H9 (cell line): ENCODE measurements around the gene TRERF1. TPM values are rescaled to one million over a fixed set of nuclear protein-coding genes. Genes with fewer than 3 reads are reported as not detected.
"Not testable (repeated sequence)": the region's sequence is repeated elsewhere in the genome, so short reads cannot be mapped to it uniquely, and the experiment has no call there.

Experiments
- DNase-seq: peaks from one replicate; pipeline ENCODE4 v3.0.0-alpha.2; 2017
- H2AFZ ChIP-seq: one replicate; pipeline ENCODE4 v1.6.1; 2013; ENCODE audit warnings: mild to moderate bottlenecking, low read length, control low read depth, moderate library complexity
- H2AK5ac ChIP-seq: 2 replicates; pipeline ENCODE4 v1.6.1; 2013; ENCODE audit warnings: low read length, control low read depth, mixed read lengths; ENCODE audit not compliant: insufficient read length
- H2BK120ac ChIP-seq: one replicate; pipeline ENCODE4 v1.6.1; 2013; ENCODE audit warnings: low read depth, mild to moderate bottlenecking, low read length, control low read depth, inconsistent platforms; ENCODE audit not compliant: poor library complexity, severe bottlenecking
- H2BK12ac ChIP-seq: 2 replicates; pipeline ENCODE4 v1.6.1; 2013; ENCODE audit warnings: low read length, control low read depth, mixed read lengths, low read depth; ENCODE audit not compliant: insufficient read length
- H2BK15ac ChIP-seq: 2 replicates; pipeline ENCODE4 v1.6.1; 2013; ENCODE audit warnings: low read depth, low read length, control low read depth
- H2BK20ac ChIP-seq: one replicate; pipeline ENCODE4 v1.6.1; 2013; ENCODE audit warnings: low read depth, mild to moderate bottlenecking, low read length, control low read depth, inconsistent platforms; ENCODE audit not compliant: poor library complexity, severe bottlenecking
- H2BK5ac ChIP-seq: 2 replicates; pipeline ENCODE4 v1.6.1; 2013; ENCODE audit warnings: low read length, control low read depth, mixed read lengths; ENCODE audit not compliant: insufficient read length
- H3K14ac ChIP-seq: 2 replicates; pipeline ENCODE4 v1.6.1; 2013; ENCODE audit warnings: low read length, control low read depth; ENCODE audit not compliant: insufficient read depth
- H3K18ac ChIP-seq: 2 replicates; pipeline ENCODE4 v1.6.1; 2013; ENCODE audit warnings: low read depth, mild to moderate bottlenecking, mixed read lengths, low read length, control low read depth; ENCODE audit not compliant: insufficient read length
- H3K23ac ChIP-seq: 2 replicates; pipeline ENCODE4 v1.6.1; 2013; ENCODE audit warnings: low read length, control low read depth, mixed read lengths, low read depth; ENCODE audit not compliant: insufficient read length
- H3K23me2 ChIP-seq: 2 replicates; pipeline ENCODE4 v1.6.1; 2013; ENCODE audit warnings: low read depth, mild to moderate bottlenecking, mixed read lengths, low read length, control low read depth; ENCODE audit not compliant: insufficient read length, poor library complexity, severe bottlenecking
- H3K27ac ChIP-seq: 2 replicates; pipeline ENCODE4 v1.5.1; 2013; ENCODE audit warnings: low read length, control low read depth, mixed read lengths, low read depth; ENCODE audit not compliant: insufficient read length
- H3K27me3 ChIP-seq: 2 replicates; pipeline ENCODE4 v1.6.1; 2013; ENCODE audit warnings: low read length, control low read depth, inconsistent platforms; ENCODE audit not compliant: insufficient read depth
- H3K4ac ChIP-seq: 2 replicates; pipeline ENCODE4 v1.6.1; 2013; ENCODE audit warnings: low read depth, mild to moderate bottlenecking, control low read depth, inconsistent platforms, low read length, moderate library complexity
- H3K4me1 ChIP-seq: 2 replicates; pipeline ENCODE4 v1.6.1; 2013; ENCODE audit warnings: low read length, control low read depth, inconsistent platforms; ENCODE audit not compliant: insufficient read depth
- H3K4me2 ChIP-seq: 2 replicates; pipeline ENCODE4 v1.6.1; 2013; ENCODE audit warnings: low read length, control low read depth, mixed read lengths; ENCODE audit not compliant: insufficient read length, insufficient read depth
- H3K56ac ChIP-seq: 2 replicates; pipeline ENCODE4 v1.6.1; 2013; ENCODE audit warnings: low read depth, mild to moderate bottlenecking, mixed read lengths, low read length, control low read depth; ENCODE audit not compliant: insufficient read length
- H3K79me1 ChIP-seq: 2 replicates; pipeline ENCODE4 v1.6.1; 2013; ENCODE audit warnings: low read depth, mild to moderate bottlenecking, moderate library complexity, low read length, control low read depth, inconsistent platforms; ENCODE audit not compliant: insufficient read depth, poor library complexity, severe bottlenecking
- H3K79me2 ChIP-seq: 2 replicates; pipeline ENCODE4 v1.6.1; 2013; ENCODE audit warnings: low read length, control low read depth, inconsistent platforms; ENCODE audit not compliant: insufficient read depth
- H3K9ac ChIP-seq: 2 replicates; pipeline ENCODE4 v1.6.1; 2013; ENCODE audit warnings: low read length, control low read depth, mixed read lengths; ENCODE audit not compliant: insufficient read length; ENCODE audit errors: extremely low read depth
- H3K9me3 ChIP-seq: one replicate; pipeline ENCODE4 v1.6.1; 2013; ENCODE audit warnings: low read depth, low read length, inconsistent platforms; ENCODE audit not compliant: control insufficient read depth
- H3T11ph ChIP-seq: one replicate; pipeline ENCODE4 v1.6.1; 2013; ENCODE audit warnings: mild to moderate bottlenecking, low read length, control low read depth, inconsistent platforms
- H4K20me1 ChIP-seq: one replicate; pipeline ENCODE4 v1.6.1; 2013; ENCODE audit not compliant: control insufficient read depth, insufficient read length, insufficient read depth
- H4K5ac ChIP-seq: 2 replicates; pipeline ENCODE4 v1.6.1; 2013; ENCODE audit warnings: low read depth, mild to moderate bottlenecking, mixed read lengths, low read length, control low read depth; ENCODE audit not compliant: insufficient read length
- H4K8ac ChIP-seq: replicated peaks from 2 replicates; pipeline ENCODE4 v1.6.1; 2013; ENCODE audit warnings: low read length, control low read depth, mixed read lengths, low read depth; ENCODE audit not compliant: insufficient read length
- H4K91ac ChIP-seq: 2 replicates; pipeline ENCODE4 v1.6.1; 2013; ENCODE audit warnings: low read depth, mild to moderate bottlenecking, moderate library complexity, mixed read lengths, low read length, control low read depth; ENCODE audit not compliant: insufficient read length
- H3K27ac Mint-ChIP-seq, 3 experiments: 2 replicates in 2 of 3; 3 replicates in 1 of 3; pipeline ENCODE4 v1.8.0; 2020 to 2021; ENCODE audit warnings: mixed read lengths in 3 of 3, mild to moderate bottlenecking in 1 of 3, moderate library complexity in 1 of 3
- H3K27me3 Mint-ChIP-seq: 2 replicates; pipeline ENCODE4 v1.8.0; 2021; ENCODE audit warnings: low read depth, mild to moderate bottlenecking, moderate library complexity, mixed read lengths
- H3K36me3 Mint-ChIP-seq, 3 experiments: 2 replicates in 2 of 3; 3 replicates in 1 of 3; pipeline ENCODE4 v1.8.0; 2020 to 2021; ENCODE audit warnings: low read depth in 3 of 3, mixed read lengths in 3 of 3; ENCODE audit not compliant: insufficient read depth in 1 of 3
- H3K4me1 Mint-ChIP-seq, 2 experiments: 2 replicates each; pipeline ENCODE4 v1.8.0; 2020; ENCODE audit warnings: mixed read lengths in 2 of 2
- H3K4me3 Mint-ChIP-seq, 2 experiments: 2 replicates in 1 of 2; 3 replicates in 1 of 2; pipeline ENCODE4 v1.8.0; 2020 to 2021; ENCODE audit warnings: mild to moderate bottlenecking in 2 of 2, mixed read lengths in 2 of 2, moderate library complexity in 1 of 2
- H3K9me3 Mint-ChIP-seq, 2 experiments: 2 replicates in 1 of 2; 3 replicates in 1 of 2; pipeline ENCODE4 v1.8.0; 2020; ENCODE audit warnings: mild to moderate bottlenecking in 2 of 2, mixed read lengths in 2 of 2, moderate library complexity in 1 of 2
- WGBS: extraction: QIAGEN DNeasy Blood & Tissue Kit; methylation state at CpG from one replicate; pipeline ENCODE4 v1.1.7; 2013; ENCODE audit warnings: missing lambda C conversion rate, low lambda C conversion rate, mixed read lengths; ENCODE audit not compliant: insufficient read length; ENCODE audit errors: extremely low coverage; 5-methylcytosine and 5-hydroxymethylcytosine counted together
- total RNA-seq: library from RNA; stranded (reverse); gene quantifications from 2 replicates; pipeline ENCODE4 v1.2.1, GENCODE V29; 2021
- TF ChIP-seq, protein P1 (sequence below): fragments of 200-600 bp; sonication (generic); conservative IDR thresholded peaks from 3 replicates; pipeline ENCODE4 v1.8.0; 2021; ENCODE audit warnings: antibody characterized with exemption, mild to moderate bottlenecking

TRERF1 gene
- total RNA-seq, 1 experiment from 2014 or later, result 19.7 TPM

- no peak overlapping the region for H4K91ac ChIP-seq
- H4K5ac ChIP-seq, result no peak overlapping the region
- no peak overlapping the region for H3K4me2 ChIP-seq
- H3K4me3 Mint-ChIP-seq, result no peak overlapping the region; a peak in 1 of 5 replicates
- no peak overlapping the region for H3K4ac ChIP-seq
- H2AFZ ChIP-seq, result no peak overlapping the region
- no peak overlapping the region for H3K9ac ChIP-seq
- no peak overlapping the region for H2BK15ac ChIP-seq
- H2AK5ac ChIP-seq, result no peak overlapping the region
- peak overlapping the region in 2 of 3 experiments; percentile 52 to 72; a peak in 3 of 7 replicates for H3K27ac Mint-ChIP-seq
- H3K27me3 Mint-ChIP-seq, result no peaks in the 10 kb centered on the region
- H3K23me2 ChIP-seq, result peaks cover 18% of the 10 kb centered on the region
- no CpG with 5 or more reads among the region's 5 CpGs for WGBS
- H2BK12ac ChIP-seq, result no peak overlapping the region
- no peak overlapping the region for H2BK20ac ChIP-seq
- no peak overlapping the region for H2BK120ac ChIP-seq
- no peak overlapping the region for H3T11ph ChIP-seq
- TF ChIP-seq, protein P1, sequence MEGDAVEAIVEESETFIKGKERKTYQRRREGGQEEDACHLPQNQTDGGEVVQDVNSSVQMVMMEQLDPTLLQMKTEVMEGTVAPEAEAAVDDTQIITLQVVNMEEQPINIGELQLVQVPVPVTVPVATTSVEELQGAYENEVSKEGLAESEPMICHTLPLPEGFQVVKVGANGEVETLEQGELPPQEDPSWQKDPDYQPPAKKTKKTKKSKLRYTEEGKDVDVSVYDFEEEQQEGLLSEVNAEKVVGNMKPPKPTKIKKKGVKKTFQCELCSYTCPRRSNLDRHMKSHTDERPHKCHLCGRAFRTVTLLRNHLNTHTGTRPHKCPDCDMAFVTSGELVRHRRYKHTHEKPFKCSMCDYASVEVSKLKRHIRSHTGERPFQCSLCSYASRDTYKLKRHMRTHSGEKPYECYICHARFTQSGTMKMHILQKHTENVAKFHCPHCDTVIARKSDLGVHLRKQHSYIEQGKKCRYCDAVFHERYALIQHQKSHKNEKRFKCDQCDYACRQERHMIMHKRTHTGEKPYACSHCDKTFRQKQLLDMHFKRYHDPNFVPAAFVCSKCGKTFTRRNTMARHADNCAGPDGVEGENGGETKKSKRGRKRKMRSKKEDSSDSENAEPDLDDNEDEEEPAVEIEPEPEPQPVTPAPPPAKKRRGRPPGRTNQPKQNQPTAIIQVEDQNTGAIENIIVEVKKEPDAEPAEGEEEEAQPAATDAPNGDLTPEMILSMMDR, result no peak
- H3K18ac ChIP-seq, result no peak overlapping the region
- peaks cover 78 to 82% of the 10 kb centered on the region in 2 experiments for H3K4me1 Mint-ChIP-seq
- H3K23ac ChIP-seq, result no peak overlapping the region
- peaks cover 18% of the 10 kb centered on the region for H3K4me1 ChIP-seq
- no peaks in the 10 kb centered on the region for H3K9me3 Mint-ChIP-seq
- no peak for DNase-seq
- H3K14ac ChIP-seq, result no peak overlapping the region
- H3K79me1 ChIP-seq, result peaks cover 3% of the 10 kb centered on the region
- no peak overlapping the region for H4K8ac ChIP-seq
- no peak overlapping the region for H2BK5ac ChIP-seq
- H3K9me3 ChIP-seq, result no peaks in the 10 kb centered on the region
- H3K36me3 Mint-ChIP-seq, result peaks cover 13 to 19% (median 15%) of the 10 kb centered on the region in 3 experiments
- H4K20me1 ChIP-seq, result no peaks in the 10 kb centered on the region
- H3K79me2 ChIP-seq, result peaks cover 31% of the 10 kb centered on the region
- H3K27ac ChIP-seq, result no peak overlapping the region
- no peaks in the 10 kb centered on the region for H3K27me3 ChIP-seq
- H3K56ac ChIP-seq, result no peak overlapping the region
Observed at GRCh38 chr6:42446370-42446769, 5.4 kb downstream of the TRERF1 start.

GRCh38 chr6:42445955-42446354 lies 5.8 kb downstream of the TRERF1 start:
- H3K9me3 ChIP-seq, H4K91ac ChIP-seq, H2BK120ac ChIP-seq, H3K18ac ChIP-seq, H3K14ac ChIP-seq, H4K8ac ChIP-seq, H3K4ac ChIP-seq, H2BK20ac ChIP-seq, H3K27me3 Mint-ChIP-seq, H4K5ac ChIP-seq, H3K9me3 Mint-ChIP-seq, H2AK5ac ChIP-seq, H3K27ac ChIP-seq, H3K9ac ChIP-seq, H3K23ac ChIP-seq, H3K4me3 Mint-ChIP-seq, H2BK15ac ChIP-seq, H3T11ph ChIP-seq, H2AFZ ChIP-seq, H3K79me1 ChIP-seq, H3K27me3 ChIP-seq, DNase-seq, H4K20me1 ChIP-seq, H2BK12ac ChIP-seq, H3K4me2 ChIP-seq, H2BK5ac ChIP-seq, H3K56ac ChIP-seq: not testable (repeated sequence)
- Mint-ChIP-seq H3K36me3 (peaks cover 11 to 19% (median 15%) of the 10 kb centered on the region in 3 experiments), H3K27ac (peak overlapping the region; percentile 7 to 72 (median 61); a peak in 4 of 7 replicates), H3K4me1 (peaks cover 82 to 86% of the 10 kb centered on the region in 2 experiments)
- Histone ChIP-seq H3K4me1 (peaks cover 19% of the 10 kb centered on the region), H3K79me2 (peaks cover 31% of the 10 kb centered on the region), H3K23me2 (peaks cover 14% of the 10 kb centered on the region)
- WGBS, result no CpG with 5 or more reads among the region's 7 CpGs
